ENCODE data around the gene CHRNA9. TPM values are rescaled to one million over a fixed set of nuclear protein-coding genes. Genes with fewer than 3 reads are reported as not detected.

CHRNA9 gene
- total and polyA plus RNA-seq, 2 of the 4 experiments (the other 2 are of a cell fraction): not detected

- CTCF ChIA-PET: no interaction called here
- Histone ChIP-seq H3K36me3 (ENCODE audit: control insufficient read depth, insufficient read depth, low read length) (no peaks in the 10 kb centered on the region), H3K14ac (replicated peaks; ENCODE audit: low read depth, low read length) (no peak overlapping the region), H2BK15ac (ENCODE audit: low read depth, low read length) (no peak overlapping the region), H3K56ac (ENCODE audit: extremely low read depth, insufficient read depth, low read length) (no peak overlapping the region), H3K9ac (ENCODE audit: low read depth, low read length) (no peak overlapping the region), H2BK120ac (ENCODE audit: low read depth, low read length) (no peak overlapping the region), H3K18ac (ENCODE audit: low read depth, low read length) (no peak overlapping the region), H4K91ac (ENCODE audit: insufficient read depth, low read depth, low read length) (no peak overlapping the region), H2BK5ac (ENCODE audit: low read depth, low read length, poor library complexity, severe bottlenecking) (no peak overlapping the region), H3K23ac (ENCODE audit: low read depth, low read length) (no peak overlapping the region), H4K8ac (ENCODE audit: low read depth in 2 of 2, low read length in 2 of 2) (no peak overlapping the region), H2AFZ (replicated peaks; ENCODE audit: low read length, poor library complexity) (no peak overlapping the region), H3K9me1 (ENCODE audit: insufficient read depth, low read length) (no peaks in the 10 kb centered on the region), H3K4me3 (ENCODE audit: insufficient read depth, low read depth, low read length) (no peak overlapping the region), H2BK20ac (ENCODE audit: low read depth, low read length) (no peak overlapping the region), H4K20me1 (ENCODE audit: insufficient read depth, low read length) (no peaks in the 10 kb centered on the region), H3K79me1 (ENCODE audit: low read depth in 1 of 2, low read length in 2 of 2) (no peaks in the 10 kb centered on the region), H3K4me2 (ENCODE audit: low read depth, low read length) (no peak overlapping the region), H3K27me3 (ENCODE audit: control insufficient read depth, insufficient read depth, low read length) (peaks cover 4% of the 10 kb centered on the region; the same call in 1 of the 2 replicates), H2AK5ac (ENCODE audit: low read depth, low read length) (no peak overlapping the region), H3K4me1 (ENCODE audit: control insufficient read depth, insufficient read depth, low read length) (no peaks in the 10 kb centered on the region; the same call in 1 of the 2 replicates), H3K4ac (ENCODE audit: low read depth, low read length) (no peak overlapping the region), H4K5ac (ENCODE audit: low read depth, low read length) (no peak overlapping the region), H2AK9ac (replicated peaks; ENCODE audit: low read depth, low read length, poor library complexity) (no peak overlapping the region), H3K9me3 (ENCODE audit: control insufficient read depth, insufficient read depth, low read length) (no peaks in the 10 kb centered on the region), H3K27ac (ENCODE audit: insufficient read depth, low read length) (no peak overlapping the region)
- WGBS, 2 experiments (ENCODE audit: extremely low coverage in 2 of 2, insufficient read length in 1 of 2): 20% methylated on average over 1 of the region's 7 CpGs; no CpG with 5 or more reads in 1 of the 2 experiments
- ATAC-seq (ENCODE audit: low read depth) (peak; percentile 37; the same call in 1 of the 2 replicates), DNase-seq (no peak)
- BruUV-seq (replicated peaks): no TSS peak
- dilution Hi-C loops (cut with HindIII; ENCODE audit: low sequenced_read_pairs, unreplicated experiment) (no loop called here), intact Hi-C loops (cut with micrococcal nuclease) (no loop called here), in situ Hi-C loops (cut with MboI; ENCODE audit: low sequenced_read_pairs) (no loop called here)
- POLR2A ChIA-PET (ENCODE audit: unreplicated experiment): no interaction called here
- TF ChIP-seq CEBPB (IDR thresholded peaks at IDR 0.05; ENCODE audit: low read depth, low read length) (no peak), MXI1 (IDR thresholded peaks at IDR 0.05; ENCODE audit: borderline replicate concordance, low read depth, low read length) (no peak), MAFK (IDR thresholded peaks at IDR 0.05; ENCODE audit: low read depth, low read length) (no peak), RAD21 (IDR thresholded peaks at IDR 0.05; ENCODE audit: low read length) (no peak), NFE2L2 (IDR thresholded peaks at IDR 0.05; ENCODE audit: low read depth, low read length) (no peak), BHLHE40 (IDR thresholded peaks at IDR 0.05; ENCODE audit: low read depth, low read length) (no peak), POLR2A (IDR thresholded peaks at IDR 0.05; ENCODE audit: low read depth, low read length) (no peak), FOS (IDR thresholded peaks at IDR 0.05; ENCODE audit: low read depth, low read length) (no peak), CHD1 (IDR thresholded peaks at IDR 0.05; ENCODE audit: low read depth, low read length) (no peak), USF2 (IDR thresholded peaks at IDR 0.05; ENCODE audit: low read depth, low read length) (no peak), RCOR1 (IDR thresholded peaks at IDR 0.05; ENCODE audit: insufficient replicate concordance, low read length) (no peak), SMC3 (IDR thresholded peaks at IDR 0.05; ENCODE audit: low read depth, low read length) (no peak), RFX5 (IDR thresholded peaks at IDR 0.05; ENCODE audit: low read depth, low read length) (no peak), MAZ (IDR thresholded peaks at IDR 0.05; ENCODE audit: borderline replicate concordance, low read depth, low read length) (no peak)
- TF ChIP-seq, protein P1, sequence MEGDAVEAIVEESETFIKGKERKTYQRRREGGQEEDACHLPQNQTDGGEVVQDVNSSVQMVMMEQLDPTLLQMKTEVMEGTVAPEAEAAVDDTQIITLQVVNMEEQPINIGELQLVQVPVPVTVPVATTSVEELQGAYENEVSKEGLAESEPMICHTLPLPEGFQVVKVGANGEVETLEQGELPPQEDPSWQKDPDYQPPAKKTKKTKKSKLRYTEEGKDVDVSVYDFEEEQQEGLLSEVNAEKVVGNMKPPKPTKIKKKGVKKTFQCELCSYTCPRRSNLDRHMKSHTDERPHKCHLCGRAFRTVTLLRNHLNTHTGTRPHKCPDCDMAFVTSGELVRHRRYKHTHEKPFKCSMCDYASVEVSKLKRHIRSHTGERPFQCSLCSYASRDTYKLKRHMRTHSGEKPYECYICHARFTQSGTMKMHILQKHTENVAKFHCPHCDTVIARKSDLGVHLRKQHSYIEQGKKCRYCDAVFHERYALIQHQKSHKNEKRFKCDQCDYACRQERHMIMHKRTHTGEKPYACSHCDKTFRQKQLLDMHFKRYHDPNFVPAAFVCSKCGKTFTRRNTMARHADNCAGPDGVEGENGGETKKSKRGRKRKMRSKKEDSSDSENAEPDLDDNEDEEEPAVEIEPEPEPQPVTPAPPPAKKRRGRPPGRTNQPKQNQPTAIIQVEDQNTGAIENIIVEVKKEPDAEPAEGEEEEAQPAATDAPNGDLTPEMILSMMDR (conservative IDR thresholded peaks at IDR 0.05; ENCODE audit: low read depth, low read length): no peak
Observed at GRCh38 chr4:40395908-40396793, 61.0 kb downstream of the CHRNA9 start.

Measured in IMR-90 (cell line).